ENCODE measurements around the gene CX3CR1.

DNA sequence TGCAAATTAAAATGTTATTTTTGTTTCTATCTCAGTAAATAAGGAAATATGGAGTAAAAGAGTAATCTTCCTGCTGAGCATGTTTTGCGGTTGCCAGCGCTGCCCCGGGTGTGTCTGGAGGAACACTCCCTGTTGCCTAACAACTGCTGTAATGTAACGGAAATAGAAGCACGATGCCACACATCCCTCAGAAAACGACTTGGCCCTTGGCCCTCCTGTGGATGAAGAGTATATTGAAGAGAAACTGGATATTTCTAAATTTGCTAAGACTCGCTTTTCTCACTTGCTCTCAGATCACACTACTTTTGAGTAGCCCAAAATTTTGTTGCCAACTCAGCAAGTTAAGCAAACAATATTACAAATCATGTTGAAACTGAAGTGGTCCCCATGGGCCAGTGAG lies 18.9 kb downstream of the CX3CR1 start:
- TF ChIP-seq, protein P1, sequence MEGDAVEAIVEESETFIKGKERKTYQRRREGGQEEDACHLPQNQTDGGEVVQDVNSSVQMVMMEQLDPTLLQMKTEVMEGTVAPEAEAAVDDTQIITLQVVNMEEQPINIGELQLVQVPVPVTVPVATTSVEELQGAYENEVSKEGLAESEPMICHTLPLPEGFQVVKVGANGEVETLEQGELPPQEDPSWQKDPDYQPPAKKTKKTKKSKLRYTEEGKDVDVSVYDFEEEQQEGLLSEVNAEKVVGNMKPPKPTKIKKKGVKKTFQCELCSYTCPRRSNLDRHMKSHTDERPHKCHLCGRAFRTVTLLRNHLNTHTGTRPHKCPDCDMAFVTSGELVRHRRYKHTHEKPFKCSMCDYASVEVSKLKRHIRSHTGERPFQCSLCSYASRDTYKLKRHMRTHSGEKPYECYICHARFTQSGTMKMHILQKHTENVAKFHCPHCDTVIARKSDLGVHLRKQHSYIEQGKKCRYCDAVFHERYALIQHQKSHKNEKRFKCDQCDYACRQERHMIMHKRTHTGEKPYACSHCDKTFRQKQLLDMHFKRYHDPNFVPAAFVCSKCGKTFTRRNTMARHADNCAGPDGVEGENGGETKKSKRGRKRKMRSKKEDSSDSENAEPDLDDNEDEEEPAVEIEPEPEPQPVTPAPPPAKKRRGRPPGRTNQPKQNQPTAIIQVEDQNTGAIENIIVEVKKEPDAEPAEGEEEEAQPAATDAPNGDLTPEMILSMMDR (IDR thresholded peaks at IDR 0.05; ENCODE audit: poor library complexity, severe bottlenecking), result no peak
- TF ChIP-seq EP300 (conservative IDR thresholded peaks at IDR 0.05; ENCODE audit: poor library complexity, severe bottlenecking) (no peak), MXI1 (conservative IDR thresholded peaks at IDR 0.05; ENCODE audit: poor library complexity, severe bottlenecking) (no peak), EZH2 (IDR thresholded peaks at IDR 0.05; ENCODE audit: borderline replicate concordance, insufficient read depth, low read length, poor library complexity, severe bottlenecking) (no peak), RAD21 (conservative IDR thresholded peaks at IDR 0.05) (no peak), POLR2AphosphoS5 (IDR thresholded peaks at IDR 0.05) (no peak), TAF1 (IDR thresholded peaks at IDR 0.05; ENCODE audit: low read depth) (no peak)
- TF ChIP-seq, protein P2, sequence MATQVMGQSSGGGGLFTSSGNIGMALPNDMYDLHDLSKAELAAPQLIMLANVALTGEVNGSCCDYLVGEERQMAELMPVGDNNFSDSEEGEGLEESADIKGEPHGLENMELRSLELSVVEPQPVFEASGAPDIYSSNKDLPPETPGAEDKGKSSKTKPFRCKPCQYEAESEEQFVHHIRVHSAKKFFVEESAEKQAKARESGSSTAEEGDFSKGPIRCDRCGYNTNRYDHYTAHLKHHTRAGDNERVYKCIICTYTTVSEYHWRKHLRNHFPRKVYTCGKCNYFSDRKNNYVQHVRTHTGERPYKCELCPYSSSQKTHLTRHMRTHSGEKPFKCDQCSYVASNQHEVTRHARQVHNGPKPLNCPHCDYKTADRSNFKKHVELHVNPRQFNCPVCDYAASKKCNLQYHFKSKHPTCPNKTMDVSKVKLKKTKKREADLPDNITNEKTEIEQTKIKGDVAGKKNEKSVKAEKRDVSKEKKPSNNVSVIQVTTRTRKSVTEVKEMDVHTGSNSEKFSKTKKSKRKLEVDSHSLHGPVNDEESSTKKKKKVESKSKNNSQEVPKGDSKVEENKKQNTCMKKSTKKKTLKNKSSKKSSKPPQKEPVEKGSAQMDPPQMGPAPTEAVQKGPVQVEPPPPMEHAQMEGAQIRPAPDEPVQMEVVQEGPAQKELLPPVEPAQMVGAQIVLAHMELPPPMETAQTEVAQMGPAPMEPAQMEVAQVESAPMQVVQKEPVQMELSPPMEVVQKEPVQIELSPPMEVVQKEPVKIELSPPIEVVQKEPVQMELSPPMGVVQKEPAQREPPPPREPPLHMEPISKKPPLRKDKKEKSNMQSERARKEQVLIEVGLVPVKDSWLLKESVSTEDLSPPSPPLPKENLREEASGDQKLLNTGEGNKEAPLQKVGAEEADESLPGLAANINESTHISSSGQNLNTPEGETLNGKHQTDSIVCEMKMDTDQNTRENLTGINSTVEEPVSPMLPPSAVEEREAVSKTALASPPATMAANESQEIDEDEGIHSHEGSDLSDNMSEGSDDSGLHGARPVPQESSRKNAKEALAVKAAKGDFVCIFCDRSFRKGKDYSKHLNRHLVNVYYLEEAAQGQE (IDR thresholded peaks at IDR 0.05; ENCODE audit: borderline replicate concordance), result no peak

Measured in neural cell (in vitro differentiated cells).